Stimulated activated naive CD4-positive, alpha-beta T cell treated with Interleukin-2 at 50 U/mL for 16 hours (primary cell): Measurements from ENCODE around the gene SLCO2A1.

Experiments used
- DNase-seq: peaks from one replicate; lab custom pipeline; 2025; lab: John Stamatoyannopoulos, UW

Gene SLCO2A1

DNA sequence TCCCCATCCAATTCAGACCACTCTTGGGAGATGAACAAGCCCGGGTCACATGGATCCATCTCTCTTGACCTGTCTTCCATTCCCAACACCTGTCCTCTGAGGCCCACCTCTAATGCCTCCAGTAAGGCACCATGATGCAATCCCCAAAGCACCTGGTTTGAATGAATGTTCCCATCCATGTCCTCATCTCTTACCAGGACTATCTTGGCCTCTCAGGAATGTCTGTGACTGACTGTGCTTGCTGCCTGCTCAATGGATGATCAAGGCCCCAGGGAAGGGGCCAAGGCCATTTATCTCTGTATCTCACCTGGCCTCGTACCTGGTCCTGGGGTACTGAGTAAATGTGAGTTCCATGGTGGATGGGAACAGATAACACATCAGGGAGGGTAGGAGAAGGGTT is 49.7 kb downstream of the SLCO2A1 start:
- DNase-seq = no peak

DNA sequence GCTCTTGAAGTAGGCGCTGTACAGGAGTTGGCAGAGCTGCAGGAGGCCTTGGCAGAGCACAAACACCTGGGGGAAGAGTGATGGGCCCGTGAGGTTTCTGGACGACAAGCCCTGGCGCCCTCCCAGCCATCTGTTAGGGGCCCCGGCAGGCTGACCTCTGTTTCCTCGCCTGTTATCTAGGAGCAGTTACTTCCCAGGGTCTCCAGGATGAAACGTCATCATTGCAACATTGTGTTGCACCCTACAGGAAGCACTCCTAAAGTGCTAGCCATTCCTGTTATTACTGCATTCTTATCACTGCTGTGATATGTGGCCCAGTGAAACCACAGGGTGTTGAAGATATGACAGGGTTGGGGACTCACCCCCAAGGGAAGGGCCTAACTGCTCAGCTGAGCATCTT is 50.2 kb downstream of the SLCO2A1 start:
- no peak for DNase-seq

DNA sequence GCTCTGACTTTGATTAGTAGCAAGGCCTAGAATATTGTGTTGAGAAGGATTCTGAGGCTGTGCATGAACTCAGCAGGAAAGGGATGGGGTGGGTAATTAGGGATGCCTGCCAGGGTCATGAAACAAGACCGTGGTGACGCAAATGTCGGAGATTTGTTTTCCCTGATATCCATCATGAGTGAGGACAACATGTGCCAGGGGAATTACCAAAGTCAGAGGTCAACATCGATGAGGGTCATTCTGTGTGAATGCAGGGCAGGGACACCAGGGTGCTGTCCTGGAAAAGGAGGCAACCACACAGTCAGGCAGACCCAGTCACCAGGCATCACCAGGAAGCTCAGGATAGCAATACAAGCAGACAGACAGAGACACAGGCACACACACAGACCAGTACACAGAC is 52.2 kb downstream of the SLCO2A1 start:
- DNase-seq = no peak

DNA sequence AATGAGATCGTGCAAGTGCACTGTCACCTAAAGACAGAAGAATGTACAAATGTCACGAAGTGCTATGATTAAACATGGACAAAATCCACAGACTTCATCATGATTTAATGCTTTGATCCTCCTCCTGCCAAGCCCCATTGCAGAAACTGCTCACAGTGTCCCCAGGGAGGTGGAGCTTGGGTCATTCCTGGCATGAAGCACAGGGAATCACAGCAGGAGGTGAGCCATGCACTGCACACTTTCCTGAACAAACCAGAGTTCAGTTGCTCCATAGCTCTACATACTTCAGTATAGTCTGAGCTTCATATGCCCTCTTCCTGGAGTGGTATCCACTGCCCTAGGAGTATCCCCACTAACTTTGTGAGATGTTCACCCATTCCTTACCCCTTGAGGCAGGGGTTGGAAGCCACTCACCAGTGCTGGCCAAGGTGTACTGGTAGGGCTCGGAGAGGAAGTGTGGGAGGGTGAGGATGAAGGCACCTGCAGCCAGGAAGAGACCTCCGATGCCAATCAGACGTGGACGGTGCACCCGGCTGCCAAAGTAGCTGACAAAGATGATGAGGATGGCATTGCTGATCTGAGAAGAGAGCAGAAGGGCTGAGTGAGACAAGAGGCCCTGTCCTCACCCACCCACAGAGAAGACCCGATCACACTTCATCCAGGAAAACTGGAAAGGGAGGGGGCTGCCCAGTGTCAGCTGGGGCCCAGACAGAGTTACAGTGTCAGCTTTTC is 56.3 kb downstream of the SLCO2A1 start:
- no peak for DNase-seq

DNA sequence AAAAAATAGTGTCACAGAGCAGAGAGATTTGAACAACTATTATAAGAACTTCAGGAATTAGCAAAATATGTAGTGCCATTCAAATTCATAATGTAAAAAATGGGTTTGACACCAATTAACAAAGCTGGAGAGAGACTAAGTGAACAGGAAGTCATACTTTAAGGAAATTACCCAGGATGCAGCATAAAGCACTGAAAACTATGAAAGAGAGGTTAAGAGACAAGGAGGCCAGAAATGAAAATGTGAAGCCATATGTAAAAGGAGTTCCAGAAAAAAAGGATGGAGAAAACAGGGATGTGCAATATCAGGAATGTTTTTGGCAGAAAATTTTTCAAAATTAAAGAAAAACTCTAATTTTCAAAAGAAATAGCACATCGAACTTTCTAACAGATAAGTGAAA is 57.6 kb downstream of the SLCO2A1 start:
- DNase-seq = no peak

DNA sequence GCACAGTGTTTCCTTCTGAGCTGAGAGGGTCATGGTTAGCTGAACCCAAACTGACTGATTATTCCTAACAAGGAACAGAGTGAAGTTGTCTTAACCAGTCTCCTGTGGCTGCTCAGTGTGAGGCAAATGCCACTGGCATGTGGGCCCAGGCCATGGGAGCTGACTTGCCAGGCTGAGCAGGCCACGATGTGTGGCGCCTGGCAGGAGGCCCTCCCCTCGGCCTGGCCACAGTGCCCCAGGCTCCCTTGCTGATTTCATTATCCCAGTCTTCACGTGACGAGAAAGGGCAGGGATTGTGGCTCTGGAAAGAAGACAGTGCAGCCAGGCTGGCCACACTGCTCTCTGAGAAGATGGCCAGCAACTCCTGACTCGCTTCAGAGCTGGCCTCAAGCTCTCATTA is 58.8 kb downstream of the SLCO2A1 start:
- no peak for DNase-seq

DNA sequence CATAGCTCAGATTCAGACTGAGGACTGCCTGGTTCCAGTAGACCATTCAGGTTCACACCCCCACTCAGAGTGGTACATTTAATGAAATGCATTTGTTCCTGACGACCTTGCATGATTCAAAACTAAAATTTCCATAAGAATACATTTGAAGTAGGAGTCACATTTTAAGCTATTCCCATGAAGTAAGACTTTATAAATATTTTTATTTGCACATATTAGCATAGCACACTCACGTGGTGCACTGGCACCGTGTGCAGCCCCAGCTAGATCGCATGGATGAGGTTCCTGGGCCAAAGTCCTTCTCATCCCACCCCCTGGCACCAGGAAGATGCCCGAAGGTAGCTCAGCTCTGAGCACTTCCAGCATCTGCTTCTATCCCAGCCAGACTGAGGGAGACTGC is 59.4 kb downstream of the SLCO2A1 start:
- no peak for DNase-seq

DNA sequence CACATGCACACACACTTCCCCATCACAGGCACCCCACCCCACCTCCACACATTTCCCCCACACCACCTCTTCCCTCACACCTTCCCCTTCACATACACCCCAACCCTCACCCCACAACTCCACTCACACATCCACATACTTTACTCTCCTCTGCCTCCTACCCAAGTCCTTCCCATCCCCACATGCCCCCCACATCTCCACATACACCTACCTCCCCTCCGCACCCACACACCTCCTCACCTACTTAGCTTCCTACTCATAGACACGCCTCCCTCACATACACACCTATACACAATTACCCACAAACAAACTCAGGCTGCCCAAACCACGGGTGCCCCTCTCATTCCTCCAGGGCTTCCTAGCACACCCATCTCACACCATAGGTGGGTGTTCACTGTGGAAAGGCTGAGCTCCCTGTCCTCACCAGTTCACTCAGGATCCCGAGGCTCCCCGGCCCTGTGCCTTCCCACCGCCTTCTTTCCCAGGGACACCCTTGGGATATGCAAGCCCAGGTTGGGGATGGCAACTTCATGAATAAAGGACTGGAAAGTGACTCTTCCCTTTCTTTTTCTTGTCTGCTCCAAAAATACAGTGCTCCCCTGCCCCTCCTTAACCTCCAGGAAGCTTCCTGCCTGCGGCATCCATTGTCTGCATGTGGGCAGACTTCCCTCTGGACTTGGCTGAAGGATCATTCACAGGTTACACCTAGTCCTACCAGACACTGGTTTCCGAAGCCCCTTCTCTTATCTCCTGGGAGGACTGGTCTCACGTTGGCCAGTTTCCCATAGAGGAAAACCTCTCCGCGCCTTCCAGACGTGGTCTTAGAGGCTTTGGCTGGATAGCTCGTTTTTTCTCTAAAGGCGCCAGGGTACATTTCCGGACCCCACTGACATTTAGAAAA is 61.5 kb downstream of the SLCO2A1 start:
- DNase-seq = no peak

DNA sequence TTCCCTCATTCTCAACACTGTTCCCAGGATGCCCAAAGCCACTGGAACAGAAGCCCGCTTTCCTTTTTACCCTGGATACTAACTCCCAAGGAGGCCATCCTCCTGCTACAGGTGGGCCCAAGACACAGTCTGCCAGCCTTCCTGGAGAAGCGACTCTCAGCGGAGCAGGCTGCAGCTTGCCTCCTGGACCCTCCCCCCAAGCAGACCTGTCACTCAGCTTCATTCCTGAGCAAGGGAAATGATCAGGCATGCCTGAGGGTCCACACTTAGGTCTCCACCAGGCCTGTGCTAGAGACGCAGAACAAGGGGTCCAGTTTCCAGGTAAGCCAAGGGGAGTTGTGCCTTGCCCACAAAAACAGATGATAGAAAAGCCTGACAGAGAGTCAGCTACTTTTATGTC is 62.8 kb downstream of the SLCO2A1 start:
- DNase-seq = no peak

DNA sequence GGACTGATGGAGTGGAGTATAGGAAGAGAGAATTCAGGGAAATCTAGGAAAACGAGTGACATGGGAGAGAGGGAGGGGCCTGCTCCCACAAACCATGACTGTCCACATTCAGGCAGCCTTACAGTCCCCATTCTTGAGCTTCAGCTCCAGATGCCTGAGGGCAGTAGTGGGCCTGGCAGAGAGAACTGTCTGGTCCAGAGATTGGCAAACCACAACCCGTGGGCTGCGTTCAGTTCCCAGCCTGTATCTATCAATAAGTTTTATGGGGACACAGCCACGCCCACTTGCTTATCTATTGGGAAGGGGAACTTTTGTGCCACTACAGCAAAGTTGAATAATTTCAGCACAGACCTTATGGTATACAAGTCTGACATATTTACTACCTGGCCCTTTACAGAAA is 63.8 kb downstream of the SLCO2A1 start:
- DNase-seq = no peak

DNA sequence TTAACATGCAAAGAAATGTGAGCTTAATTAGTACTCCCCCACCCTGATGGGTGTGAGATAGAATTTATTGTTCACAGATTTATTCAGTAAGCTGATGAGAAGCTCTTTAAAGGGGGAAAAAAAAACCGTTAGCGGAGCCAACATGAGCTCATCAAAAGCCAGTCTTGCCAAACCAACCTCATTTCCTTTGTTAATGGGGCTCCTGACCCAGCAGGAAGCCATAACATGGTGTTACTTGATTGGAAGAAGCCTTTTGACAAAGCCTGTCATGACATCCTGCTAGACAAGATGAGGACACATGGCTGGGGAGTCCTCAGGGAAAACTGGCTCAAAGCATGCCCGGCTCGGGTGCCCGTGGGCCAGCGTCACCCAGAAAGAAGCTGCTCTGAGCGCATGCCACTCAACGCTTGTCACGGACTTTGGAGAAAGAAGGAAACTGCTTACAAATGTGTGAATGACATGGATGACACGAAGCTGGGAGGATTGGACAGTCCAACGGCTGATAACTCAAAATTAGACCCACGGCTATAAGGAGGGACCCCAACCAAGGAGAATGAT is 64.6 kb downstream of the SLCO2A1 start:
- DNase-seq = no peak

DNA sequence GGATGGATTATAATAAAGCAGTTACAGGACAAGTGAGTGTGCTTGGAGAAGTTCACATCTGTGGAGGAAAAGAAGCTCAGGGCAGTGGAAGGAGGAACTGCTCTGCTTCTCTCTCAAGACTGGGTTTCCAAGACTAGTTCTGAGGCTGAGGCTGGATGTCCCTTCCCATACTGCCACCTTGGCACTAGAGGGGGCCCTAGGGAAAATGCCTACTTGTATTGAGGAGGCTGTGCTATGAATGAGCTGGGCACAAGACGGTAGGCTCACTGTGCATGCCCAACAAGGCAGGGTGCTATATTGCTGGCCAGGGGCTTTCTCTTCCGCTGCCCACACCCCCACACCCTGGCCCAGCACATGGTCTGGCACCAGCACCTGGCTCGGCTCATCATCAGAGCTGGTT is 65.2 kb downstream of the SLCO2A1 start:
- no peak for DNase-seq

DNA sequence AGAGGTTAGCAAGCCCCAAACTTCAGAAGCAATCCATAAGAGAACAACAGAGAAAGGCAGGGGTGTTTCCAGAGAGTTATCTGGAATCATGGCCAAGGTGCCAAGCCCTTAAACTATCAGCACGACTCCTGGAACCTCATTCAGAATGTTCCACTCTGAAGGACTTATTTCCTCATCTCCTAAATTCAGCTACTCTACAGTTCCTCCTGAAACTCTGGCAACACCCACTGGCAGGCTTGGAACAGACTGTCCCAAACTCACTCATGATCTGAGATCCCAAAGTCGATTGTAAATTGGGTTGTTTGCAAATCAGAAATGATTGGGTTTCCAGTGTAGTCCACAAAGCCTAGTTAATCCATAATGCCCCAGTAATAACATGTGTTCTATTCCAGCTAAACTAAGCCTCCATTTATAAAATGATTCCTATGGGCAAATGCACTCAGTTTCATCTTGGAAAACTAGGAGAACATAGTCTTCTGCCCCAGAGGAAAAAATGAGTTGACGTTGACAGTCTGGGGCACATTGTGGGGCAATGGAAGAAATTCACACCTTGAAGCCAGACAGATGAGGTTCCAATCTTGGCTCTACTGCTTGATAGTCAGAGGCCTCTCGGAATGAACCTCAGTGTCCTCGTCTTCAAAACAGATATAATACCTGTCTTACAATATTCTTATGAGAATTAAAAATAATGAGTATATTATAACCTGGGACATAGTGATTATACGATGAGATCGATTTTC is 65.9 kb downstream of the SLCO2A1 start:
- no peak for DNase-seq

DNA sequence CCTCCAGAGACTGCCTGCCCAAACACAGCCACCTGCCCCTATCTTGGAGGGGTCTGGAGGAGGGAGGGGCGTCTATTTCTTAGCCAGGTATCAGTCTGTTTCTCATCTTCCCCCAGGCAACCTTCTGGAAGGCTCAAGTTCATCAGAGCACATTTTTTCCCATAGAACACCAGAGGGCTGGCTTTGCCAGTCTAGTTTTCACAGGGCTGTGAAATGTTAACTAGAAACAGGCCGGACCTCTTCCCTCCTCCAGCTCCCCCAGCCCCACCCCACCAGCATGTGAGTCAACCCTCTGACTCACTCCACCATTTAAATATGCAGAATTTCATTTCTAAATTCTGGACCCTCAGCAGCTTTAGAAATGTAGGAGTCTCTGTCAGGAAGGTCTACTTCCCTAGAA is 66.9 kb downstream of the SLCO2A1 start:
- DNase-seq = no peak

DNA sequence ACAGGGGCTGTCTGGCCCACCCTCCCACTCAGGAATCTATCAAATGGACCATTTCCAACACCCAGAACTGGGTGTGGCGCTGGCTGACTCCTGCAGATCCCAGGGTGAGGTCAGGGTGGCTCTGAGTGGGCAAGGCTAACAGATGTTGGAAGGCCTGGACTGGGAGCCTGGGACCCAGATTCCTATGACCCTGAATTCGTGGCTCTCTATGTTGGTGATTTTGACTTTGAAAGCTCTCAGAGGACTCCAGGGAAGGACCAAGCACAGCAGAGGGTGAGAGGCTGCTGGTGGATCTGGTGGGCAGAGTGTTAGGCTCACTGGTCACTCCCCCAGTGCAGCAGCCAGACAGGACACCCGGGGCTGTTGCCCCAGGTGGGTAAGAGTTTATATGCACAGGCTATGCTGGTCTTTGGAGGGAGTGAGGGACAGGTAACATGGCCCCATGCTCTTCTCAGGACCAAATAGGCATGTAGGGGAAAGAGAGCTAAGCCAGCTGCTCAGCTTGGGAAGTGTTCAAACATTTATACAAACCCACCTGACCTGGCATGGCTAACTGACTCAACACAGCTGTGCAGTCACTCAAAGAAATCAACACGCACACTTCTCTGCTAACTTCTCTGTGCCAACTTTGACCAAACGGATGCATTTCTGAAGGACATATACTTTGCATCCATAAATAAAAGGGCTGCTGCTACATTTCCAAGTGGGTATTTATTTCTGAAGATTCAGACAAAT is 71.5 kb downstream of the SLCO2A1 start:
- DNase-seq = no peak

DNA sequence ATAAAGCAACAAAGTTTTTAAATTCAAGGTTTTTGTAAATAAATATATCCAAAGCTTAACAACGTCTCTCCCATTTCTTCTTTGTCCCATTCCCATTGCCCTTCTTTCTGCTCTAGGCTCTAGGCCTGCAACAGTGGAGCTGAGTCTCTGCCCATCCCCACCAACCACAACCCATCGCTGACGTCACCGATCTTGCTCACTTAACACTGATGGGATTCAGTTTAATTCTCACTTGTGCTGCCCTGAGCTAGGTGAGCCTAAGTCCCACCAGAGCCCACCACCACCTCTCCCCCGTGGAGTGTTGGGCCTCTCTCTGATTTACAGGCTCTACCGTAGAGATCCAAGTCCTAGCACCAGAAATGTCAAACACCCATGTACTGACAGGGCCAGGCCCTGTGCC is 72.7 kb downstream of the SLCO2A1 start:
- no peak for DNase-seq

DNA sequence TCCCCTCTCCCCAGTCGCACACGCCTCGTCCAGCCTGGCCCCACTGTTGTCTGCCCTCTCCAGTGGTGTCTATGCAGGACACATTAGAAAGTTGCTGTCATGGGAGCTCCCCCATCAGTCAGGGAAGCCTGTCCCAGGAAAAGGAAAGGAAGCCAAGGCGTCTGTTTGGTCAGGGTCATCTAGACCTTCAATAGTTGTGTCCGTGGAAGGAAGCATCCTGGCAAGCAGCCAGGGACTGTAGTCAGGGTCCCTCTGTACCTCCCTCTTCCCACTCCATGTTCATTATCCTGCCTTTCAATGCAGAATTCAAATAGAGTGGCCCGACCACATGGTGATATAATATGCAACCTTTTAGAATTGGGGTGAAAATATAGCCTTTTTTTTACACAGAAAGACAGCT is 73.4 kb downstream of the SLCO2A1 start:
- no peak for DNase-seq

DNA sequence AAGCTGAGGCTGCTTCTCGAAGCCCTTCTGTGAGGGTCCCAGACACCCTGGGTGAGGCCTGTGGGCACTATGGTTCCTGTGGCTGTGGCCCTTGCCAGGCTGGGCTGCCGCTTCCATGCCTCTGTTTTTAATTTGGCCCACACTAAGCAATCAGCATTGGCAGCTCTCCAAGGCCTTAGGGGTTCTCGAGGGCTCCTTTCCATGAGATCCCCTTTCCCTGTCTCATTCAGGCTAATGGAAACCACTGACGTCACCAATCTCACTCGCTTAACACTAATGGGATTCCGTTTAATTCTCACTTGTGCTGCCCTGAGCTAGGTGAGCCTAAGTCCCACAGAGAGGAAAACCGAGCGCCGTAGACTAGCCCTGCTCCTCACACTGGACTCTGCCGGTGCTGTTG is 73.8 kb downstream of the SLCO2A1 start:
- DNase-seq = no peak

DNA sequence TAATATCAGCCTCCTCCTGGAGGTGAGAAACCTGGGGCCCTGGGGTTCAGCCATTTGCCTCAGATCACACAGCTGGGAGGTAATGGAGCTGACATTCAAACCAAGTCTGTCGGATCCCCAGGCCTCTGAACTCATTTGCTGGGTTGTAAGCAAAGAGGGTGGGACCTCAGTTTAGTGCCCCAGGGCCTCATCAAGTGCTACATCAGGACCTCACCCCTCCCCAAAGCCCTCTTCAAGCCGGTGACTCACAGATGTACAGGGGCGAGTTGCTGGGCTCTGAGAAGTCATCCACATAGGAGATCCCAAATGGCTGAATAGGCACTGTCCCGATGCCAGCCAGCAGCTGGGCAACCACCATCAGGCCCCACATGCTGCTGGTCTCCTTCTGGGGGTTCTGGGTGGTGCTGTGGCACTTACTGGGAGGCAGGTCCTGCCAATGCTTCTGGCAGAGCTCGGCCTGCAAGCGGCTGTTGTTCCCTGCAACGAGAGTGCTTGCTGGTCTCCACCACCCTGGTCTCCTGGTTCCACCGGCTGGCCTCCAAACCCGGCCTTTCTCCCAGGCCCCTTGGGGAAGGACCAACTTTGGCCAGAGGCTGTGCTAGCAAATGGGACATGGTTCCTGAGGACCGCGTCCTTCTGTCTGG is 74.9 kb downstream of the SLCO2A1 start:
- DNase-seq = no peak

DNA sequence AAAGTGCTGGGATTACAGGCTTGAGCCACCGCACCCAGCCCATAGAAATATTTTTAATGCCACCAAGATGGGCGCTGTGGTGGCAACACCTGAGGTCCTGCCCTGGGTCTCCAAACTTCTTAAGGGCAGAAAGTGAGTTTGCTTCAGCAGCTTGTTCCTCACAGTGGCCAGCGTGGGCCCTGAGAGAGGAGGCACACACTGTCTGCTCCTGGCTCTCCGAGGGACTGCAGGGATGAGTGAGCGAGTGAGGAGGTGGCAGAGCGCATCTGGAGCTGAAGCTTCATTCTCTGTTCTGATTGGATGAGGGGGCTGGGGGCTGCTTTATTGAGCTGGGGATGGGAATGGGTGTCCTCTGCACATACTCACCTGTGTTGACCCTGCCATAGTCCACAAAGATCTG is 76.4 kb downstream of the SLCO2A1 start:
- no peak for DNase-seq

DNA sequence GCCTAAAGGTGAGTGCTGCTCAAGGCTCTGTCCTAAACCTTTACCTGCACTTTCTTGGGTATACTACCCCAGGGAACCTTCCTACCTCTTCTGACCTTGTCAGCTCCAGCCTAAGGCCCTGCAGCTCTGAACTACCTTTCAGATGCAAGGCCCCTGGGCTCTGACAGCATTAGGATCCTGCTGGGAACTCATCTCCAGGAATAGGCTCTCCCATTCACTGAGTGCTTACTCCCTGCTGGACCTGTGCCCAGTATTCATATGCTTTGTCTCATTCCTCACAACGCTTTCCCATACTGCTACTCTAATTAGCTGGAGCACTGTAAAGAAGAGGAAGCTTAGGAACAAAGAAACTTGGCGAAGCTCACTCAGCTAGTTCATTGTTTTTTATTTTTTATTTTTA is 80.3 kb downstream of the SLCO2A1 start:
- DNase-seq = no peak
